Measurements from ENCODE around the gene SERPINE1. TPM values are rescaled to one million over a fixed set of nuclear protein-coding genes. Genes with fewer than 3 reads are reported as not detected.
"Not testable (repeated sequence)": the region's sequence is repeated elsewhere in the genome, so short reads cannot be mapped to it uniquely, and the experiment has no call there.

SERPINE1 gene
- total and polyA plus RNA-seq, 2 experiments from 2014 or later: 1,537 to 2,000 TPM

- Histone ChIP-seq H3K27me3 (replicated peaks; ENCODE audit: insufficient read depth) (no peaks in the 10 kb centered on the region), H2AFZ (no peak overlapping the region), H3K9ac (no peak overlapping the region), H3K4me2 (ENCODE audit: unreplicated experiment) (no peak overlapping the region), H4K20me1 (ENCODE audit: insufficient read depth) (no peaks in the 10 kb centered on the region), H3K9me3 (ENCODE audit: low read depth) (no peaks in the 10 kb centered on the region), H3K79me2 (ENCODE audit: insufficient read depth) (peaks cover 57% of the 10 kb centered on the region), H3F3A (ENCODE audit: insufficient read depth) (peaks cover 24% of the 10 kb centered on the region), H3K36me3 (ENCODE audit: low read depth) (peaks cover 7% of the 10 kb centered on the region; the same call in 1 of the 2 replicates), H3K4me1 (ENCODE audit: insufficient read depth) (peaks cover 29% of the 10 kb centered on the region), H3K9me2 (ENCODE audit: insufficient read depth) (no peaks in the 10 kb centered on the region), H3K4me3 (no peak overlapping the region), H3K27ac (no peak overlapping the region)
- in situ Hi-C loops (cut with MboI): no loop called here
- WGBS, 2 experiments (ENCODE audit: low coverage in 1 of 2, low lambda C conversion rate in 2 of 2, missing lambda C conversion rate in 2 of 2): 96 to 97% methylated on average over 9 of the region's 9 CpGs
- TF ChIP-seq EZH2 (IDR thresholded peaks at IDR 0.05; ENCODE audit: insufficient read depth, poor library complexity, severe bottlenecking) (no peak), EZH2phosphoT487 (IDR thresholded peaks at IDR 0.05; ENCODE audit: insufficient read depth, low read depth) (no peak)
- DNase-seq: no peak
Observed at GRCh38 chr7:101089876-101090275, 37.0 kb upstream of the SERPINE1 start.

- DNase-seq; H4K20me1 ChIP-seq (ENCODE audit: insufficient read depth); in situ Hi-C loops (cut with MboI); H3K9me3 ChIP-seq (ENCODE audit: low read depth); H3K36me3 ChIP-seq (ENCODE audit: low read depth); H3K27me3 ChIP-seq (replicated peaks; ENCODE audit: insufficient read depth); H3K4me3 ChIP-seq; H2AFZ ChIP-seq; H3K9ac ChIP-seq; H3K9me2 ChIP-seq (ENCODE audit: insufficient read depth); H3K4me2 ChIP-seq (ENCODE audit: unreplicated experiment): not testable (repeated sequence)
- H3F3A ChIP-seq (ENCODE audit: insufficient read depth): peaks cover 46% of the 10 kb centered on the region
- 0 out of 2 replicates have a peak overlapping the region, but pooled peaks have one; percentile 91 for H3K27ac ChIP-seq
- peaks cover 26% of the 10 kb centered on the region for H3K4me1 ChIP-seq (ENCODE audit: insufficient read depth)
- 97% methylated on average over 6 to 53 of the region's 53 CpGs for WGBS, 2 experiments (ENCODE audit: low coverage in 1 of 2, low lambda C conversion rate in 2 of 2, missing lambda C conversion rate in 2 of 2)
- H3K79me2 ChIP-seq (ENCODE audit: insufficient read depth): peaks cover 61% of the 10 kb centered on the region
Observed at GRCh38 chr7:101092266-101092905, 34.5 kb upstream of the SERPINE1 start.

DNA sequence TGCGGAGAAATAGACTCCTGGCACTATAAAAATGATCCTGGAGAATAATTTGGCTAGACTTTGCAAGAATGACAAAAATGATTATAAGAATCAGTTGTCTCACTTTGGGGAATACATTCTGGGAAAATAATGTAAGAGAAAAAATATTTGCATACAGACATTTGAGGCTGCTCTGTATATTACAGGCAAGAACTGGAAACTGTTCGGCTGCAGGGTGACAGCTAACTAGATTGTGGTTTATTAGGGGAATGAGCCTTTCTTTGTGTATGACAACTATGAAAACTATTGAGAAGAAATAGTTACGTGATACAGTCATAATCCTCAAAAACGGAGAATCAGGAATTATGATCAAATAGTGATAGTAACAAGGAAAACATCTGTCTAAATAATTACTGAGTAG, 33.0 kb upstream of the SERPINE1 start:
- peak; percentile 90 for DNase-seq
- H3K4me2 ChIP-seq (ENCODE audit: unreplicated experiment): peak overlapping the region; percentile 67
- H3F3A ChIP-seq (ENCODE audit: insufficient read depth): peaks cover 46% of the 10 kb centered on the region
- H3K9me3 ChIP-seq (ENCODE audit: low read depth): no peaks in the 10 kb centered on the region
- peak overlapping the region; percentile 71 for H3K9ac ChIP-seq
- no peaks in the 10 kb centered on the region for H3K27me3 ChIP-seq (replicated peaks; ENCODE audit: insufficient read depth)
- H3K4me3 ChIP-seq: peak overlapping the region; percentile 48
- H3K9me2 ChIP-seq (ENCODE audit: insufficient read depth): no peaks in the 10 kb centered on the region
- peak overlapping the region; percentile 91 for H3K27ac ChIP-seq
- WGBS, 2 experiments (ENCODE audit: low coverage in 1 of 2, low lambda C conversion rate in 2 of 2, missing lambda C conversion rate in 2 of 2): 6 to 9% methylated on average over 4 of the region's 4 CpGs
- H2AFZ ChIP-seq: no peak overlapping the region
- H4K20me1 ChIP-seq (ENCODE audit: insufficient read depth): no peaks in the 10 kb centered on the region
- peaks cover 6% of the 10 kb centered on the region; the same call in 1 of the 2 replicates for H3K36me3 ChIP-seq (ENCODE audit: low read depth)
- TF ChIP-seq EZH2 (IDR thresholded peaks at IDR 0.05; ENCODE audit: insufficient read depth, poor library complexity, severe bottlenecking): no peak
- no peak for TF ChIP-seq EZH2phosphoT487 (IDR thresholded peaks at IDR 0.05; ENCODE audit: insufficient read depth, low read depth)
- peaks cover 28% of the 10 kb centered on the region for H3K4me1 ChIP-seq (ENCODE audit: insufficient read depth)
- peaks cover 45% of the 10 kb centered on the region for H3K79me2 ChIP-seq (ENCODE audit: insufficient read depth)
- in situ Hi-C loops (cut with MboI): no loop called here

- in situ Hi-C loops (cut with MboI): no loop called here
- no peaks in the 10 kb centered on the region for H3K27me3 ChIP-seq (replicated peaks; ENCODE audit: insufficient read depth)
- no peaks in the 10 kb centered on the region for H3K9me3 ChIP-seq (ENCODE audit: low read depth)
- H3K79me2 ChIP-seq (ENCODE audit: insufficient read depth): peaks cover 41% of the 10 kb centered on the region
- no peak for DNase-seq
- no peak for TF ChIP-seq EZH2phosphoT487 (IDR thresholded peaks at IDR 0.05; ENCODE audit: insufficient read depth, low read depth)
- TF ChIP-seq EZH2 (IDR thresholded peaks at IDR 0.05; ENCODE audit: insufficient read depth, poor library complexity, severe bottlenecking): no peak
- H3K4me3 ChIP-seq: peak overlapping the region; percentile 48
- H3K36me3 ChIP-seq (ENCODE audit: low read depth): peaks cover under 1% of the 10 kb centered on the region; the same call in 1 of the 2 replicates
- H3K4me2 ChIP-seq (ENCODE audit: unreplicated experiment): peak overlapping the region; percentile 67
- no peaks in the 10 kb centered on the region for H3K9me2 ChIP-seq (ENCODE audit: insufficient read depth)
- H3F3A ChIP-seq (ENCODE audit: insufficient read depth): peaks cover 50% of the 10 kb centered on the region
- peak overlapping the region; percentile 71 for H3K9ac ChIP-seq
- H4K20me1 ChIP-seq (ENCODE audit: insufficient read depth): no peaks in the 10 kb centered on the region
- WGBS, 2 experiments (ENCODE audit: low coverage in 1 of 2, low lambda C conversion rate in 2 of 2, missing lambda C conversion rate in 2 of 2): 35 to 40% methylated on average over 9 of the region's 9 CpGs
- H3K4me1 ChIP-seq (ENCODE audit: insufficient read depth): peaks cover 33% of the 10 kb centered on the region
- H2AFZ ChIP-seq: no peak overlapping the region
- H3K27ac ChIP-seq: peak overlapping the region; percentile 91
Observed at GRCh38 chr7:101094376-101094775, 32.5 kb upstream of the SERPINE1 start.
